ENCODE results near the gene TADA2A.
A peak's percentile ranks its signal among the peaks of the same experiment; 100 is the strongest.

The TADA2A gene

DNA sequence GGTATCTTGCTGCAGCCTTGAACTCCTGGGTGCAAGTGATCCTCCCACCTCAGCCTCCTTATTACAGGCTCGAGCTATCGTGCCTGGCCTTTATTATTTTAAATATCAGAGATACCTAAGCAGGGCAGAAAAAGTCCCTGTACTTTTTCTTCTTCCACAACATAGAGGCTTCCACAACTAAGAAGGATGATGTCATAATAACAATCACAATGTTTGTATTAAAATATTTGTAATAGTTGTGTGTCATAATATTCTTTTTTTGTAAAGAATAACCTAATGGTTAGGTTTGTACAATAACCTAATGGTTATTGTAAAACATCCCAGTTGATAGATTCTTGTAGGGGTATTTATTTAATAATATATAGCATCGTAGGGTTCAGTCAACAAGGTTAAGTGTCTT is 56.4 kb downstream of the TADA2A start:
- no peak for DNase-seq (ENCODE audit: low read depth)

DNA sequence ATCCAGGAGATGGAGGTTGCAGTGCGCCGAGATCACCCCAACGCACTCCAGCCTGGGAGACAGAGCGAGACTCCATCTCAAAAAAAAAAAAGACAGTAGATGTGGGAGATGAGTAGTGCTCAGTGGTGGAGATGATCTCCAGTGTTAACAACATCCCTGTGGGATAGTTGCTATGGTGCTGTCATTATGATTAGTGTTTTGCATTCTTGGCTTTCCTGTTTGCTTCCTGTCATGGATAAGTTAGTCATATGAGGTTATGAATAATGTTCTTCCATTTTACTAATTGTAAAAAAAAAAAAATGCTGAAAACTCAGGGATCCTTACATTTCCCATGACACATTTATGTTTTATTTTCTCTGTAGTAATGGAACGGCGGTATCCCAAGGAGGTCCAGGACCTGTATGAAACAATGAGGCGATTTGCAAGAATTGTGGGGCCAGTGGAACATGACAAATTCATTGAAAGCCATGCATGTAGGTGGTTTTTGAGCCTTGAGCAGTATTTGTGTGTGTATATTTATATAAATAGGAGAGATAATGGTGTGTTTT is 58.5 kb downstream of the TADA2A start:
- no peak for DNase-seq (ENCODE audit: low read depth)

DNA sequence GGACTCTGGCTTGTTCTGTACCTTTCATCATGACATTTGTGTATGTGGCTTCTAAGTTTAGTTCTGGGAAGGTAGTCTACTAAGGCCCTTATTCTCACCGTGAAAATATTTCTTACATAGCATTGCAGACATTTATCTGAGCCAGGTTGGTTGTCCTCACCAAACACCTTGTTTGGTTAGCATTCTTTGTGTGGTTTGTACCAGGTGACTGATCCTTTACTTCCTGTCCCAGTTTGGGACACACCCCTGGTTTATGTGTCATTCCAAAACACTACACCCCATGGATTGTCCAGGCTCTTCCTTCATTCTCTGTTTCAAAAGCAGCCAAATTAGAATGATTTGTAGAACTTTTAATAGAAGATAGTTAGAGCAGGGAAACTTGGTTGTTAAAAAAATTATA is 59.8 kb downstream of the TADA2A start:
- no peak for DNase-seq (ENCODE audit: low read depth)

DNA sequence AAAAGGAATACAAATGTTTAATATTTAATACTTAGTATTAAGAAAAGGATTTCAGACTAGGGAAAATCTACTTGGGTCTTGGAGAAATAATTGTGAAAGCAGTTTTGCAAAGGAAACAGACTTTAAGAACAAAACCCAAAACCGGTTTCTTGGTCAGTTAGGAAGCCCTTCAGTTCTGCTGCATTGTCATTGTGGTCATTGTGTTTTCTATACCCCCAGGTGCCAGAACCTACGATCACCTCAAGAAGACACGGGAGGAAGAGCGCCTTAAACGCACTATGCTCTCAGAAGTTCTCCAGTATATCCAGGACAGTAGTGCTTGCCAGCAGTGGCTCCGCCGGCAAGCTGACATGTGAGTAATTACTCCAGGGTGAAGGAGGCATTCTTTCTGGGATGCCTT is 63.5 kb downstream of the TADA2A start:
- DNase-seq (ENCODE audit: low read depth) = no peak

DNA sequence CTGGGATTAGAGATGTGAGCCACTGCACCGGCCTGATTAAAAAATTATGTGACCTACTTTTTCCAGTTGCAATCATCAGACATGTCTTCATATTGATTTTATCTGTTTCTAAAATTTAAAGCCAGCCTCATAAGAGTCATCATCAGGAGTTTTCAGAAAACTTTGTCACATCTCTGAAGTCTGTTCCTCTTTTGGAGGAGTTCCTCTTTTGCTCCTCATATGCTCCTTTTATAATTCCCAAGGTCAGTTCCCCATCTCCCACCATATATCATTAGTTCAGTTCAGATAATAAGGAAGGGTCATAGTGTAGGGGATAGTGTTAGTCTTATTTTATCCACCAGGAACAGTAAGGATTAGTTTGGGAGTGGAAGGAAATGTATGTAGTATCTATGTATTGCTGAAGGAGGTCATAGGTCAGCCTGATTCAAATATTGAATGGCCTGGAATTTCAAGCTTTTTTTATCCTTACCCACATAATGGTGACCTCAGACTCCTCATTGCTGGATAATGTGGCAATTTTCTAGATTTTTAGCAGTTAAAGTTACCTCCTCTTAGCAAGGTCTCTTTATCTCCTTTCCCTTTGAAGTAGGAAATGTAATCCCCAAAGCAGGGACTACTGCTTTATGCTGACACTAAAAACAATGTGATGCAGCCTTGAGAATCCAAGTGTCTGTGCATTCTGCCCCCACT is 69.2 kb downstream of the TADA2A start:
- no peak for DNase-seq (ENCODE audit: low read depth)

DNA sequence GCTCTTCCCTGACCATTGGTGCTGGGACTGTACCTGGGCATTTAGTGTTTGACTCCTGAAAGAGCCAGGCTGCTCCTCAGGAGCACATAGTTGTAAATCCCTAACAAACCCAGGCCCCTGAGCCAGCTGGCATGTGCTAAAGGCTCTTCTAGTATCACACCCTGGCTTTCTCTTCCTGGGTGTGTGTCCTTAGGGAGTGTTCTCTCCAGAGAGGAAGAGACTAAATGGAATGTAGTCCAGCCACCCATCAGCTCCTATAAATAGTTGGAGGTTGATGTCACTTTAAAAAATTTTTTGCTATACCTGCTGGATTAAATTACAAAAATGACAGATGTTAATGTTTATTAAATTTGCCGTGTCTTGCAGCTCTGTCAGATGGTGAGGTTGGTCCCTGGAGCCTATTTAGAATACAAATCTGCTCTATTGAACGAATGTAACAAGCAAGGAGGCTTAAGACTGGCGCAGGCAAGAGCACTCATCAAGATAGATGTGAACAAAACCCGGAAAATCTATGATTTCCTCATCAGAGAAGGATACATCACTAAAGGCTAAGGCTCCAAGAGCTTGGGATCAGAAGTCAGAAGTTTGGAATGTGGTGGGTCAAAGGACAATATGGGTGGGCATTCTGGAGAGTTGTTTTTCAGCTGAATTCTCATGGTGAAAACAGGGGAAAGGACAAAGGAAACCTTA is 69.9 kb downstream of the TADA2A start:
- DNase-seq (ENCODE audit: low read depth) = no peak

DNA sequence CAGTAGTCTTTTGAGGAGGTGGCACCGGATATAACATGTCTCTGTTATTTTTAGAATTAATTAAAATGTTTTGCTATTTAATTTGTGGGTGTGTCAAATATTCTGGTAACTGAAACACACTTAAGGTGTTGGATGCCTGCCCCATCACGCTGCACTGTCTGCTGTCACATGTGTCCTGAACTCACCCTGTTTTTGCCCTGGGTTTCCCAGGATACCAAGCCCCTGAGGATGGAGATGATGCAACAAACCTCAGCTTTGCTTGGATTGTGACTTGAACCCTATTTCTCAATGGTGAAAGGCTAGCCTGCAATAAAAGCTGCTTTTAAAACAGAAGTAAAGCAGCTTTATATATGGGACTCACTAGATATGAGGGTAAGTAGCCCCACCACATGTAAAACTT is 71.5 kb downstream of the TADA2A start:
- no peak for DNase-seq (ENCODE audit: low read depth)

DNA sequence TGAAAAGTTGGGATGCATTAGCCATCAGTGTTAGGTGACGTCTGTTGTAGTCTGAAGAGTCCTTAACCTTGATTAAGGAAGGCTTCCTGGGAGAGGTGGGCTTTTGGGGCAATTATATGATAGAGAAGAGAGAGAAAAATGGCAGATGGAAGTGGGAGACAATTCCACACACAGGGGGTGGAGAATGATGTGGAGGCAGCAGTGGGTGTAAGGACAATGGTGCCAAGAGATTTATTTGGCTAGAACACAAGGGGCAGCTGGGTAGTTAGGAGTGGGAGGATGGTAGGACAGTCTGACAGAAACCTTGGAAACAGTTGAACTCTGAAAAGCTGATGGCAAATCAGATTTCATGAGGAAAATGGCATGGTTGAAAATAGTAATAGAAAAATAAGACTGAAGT is 72.3 kb downstream of the TADA2A start:
- DNase-seq (ENCODE audit: low read depth) = no peak

DNA sequence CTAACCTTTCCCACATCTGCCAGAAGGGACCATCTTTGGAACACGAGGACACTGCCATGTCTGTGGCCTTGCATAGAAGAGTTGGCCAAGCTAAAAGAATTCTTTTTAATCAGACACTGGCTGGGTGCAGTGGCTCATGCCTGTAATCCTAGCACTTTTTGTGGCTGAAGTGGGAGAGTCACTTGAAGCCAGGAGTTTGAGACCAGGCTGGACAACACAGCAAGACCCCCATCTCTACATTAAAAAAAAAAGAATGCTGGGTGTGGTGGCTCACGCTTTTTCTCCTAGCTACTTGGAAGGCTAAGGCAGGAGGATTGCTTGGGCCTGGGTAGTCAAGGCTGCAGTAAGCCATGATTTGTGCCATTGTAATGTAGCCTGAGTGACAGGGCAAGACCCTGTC is 73.7 kb downstream of the TADA2A start:
- DNase-seq (ENCODE audit: low read depth) = no peak

DNA sequence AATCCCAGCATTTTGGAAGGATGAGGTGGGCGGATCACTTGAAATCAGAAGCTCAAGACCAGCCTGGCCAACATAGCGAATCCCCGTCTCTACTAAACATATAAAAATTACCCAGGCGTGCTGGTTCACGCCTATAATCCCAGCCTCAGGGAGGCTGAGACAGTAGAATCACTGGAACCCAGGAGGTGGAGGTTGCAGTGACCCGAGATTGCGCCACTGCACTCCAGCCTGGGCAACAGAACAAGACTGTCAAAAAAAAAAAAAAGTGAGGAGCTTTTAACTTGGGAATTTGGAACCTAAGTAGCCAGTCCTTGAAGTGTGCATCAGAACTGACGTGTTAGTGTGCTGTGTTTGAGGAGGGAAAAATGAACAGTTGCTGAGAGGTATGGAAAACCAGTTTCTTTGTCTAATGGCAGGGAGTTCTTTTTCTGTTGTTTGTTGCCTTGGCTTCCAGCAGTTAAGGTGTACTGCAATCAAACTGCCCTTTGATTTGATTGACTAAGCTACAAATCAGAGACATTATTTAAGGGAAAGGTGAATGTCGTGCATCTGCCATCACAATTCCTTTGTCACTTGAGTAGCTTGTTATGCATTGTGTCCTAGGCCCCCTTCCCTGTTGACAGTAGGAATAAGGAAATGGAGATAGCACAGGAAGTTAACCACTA is 74.4 kb downstream of the TADA2A start:
- no peak for DNase-seq (ENCODE audit: low read depth)

DNA sequence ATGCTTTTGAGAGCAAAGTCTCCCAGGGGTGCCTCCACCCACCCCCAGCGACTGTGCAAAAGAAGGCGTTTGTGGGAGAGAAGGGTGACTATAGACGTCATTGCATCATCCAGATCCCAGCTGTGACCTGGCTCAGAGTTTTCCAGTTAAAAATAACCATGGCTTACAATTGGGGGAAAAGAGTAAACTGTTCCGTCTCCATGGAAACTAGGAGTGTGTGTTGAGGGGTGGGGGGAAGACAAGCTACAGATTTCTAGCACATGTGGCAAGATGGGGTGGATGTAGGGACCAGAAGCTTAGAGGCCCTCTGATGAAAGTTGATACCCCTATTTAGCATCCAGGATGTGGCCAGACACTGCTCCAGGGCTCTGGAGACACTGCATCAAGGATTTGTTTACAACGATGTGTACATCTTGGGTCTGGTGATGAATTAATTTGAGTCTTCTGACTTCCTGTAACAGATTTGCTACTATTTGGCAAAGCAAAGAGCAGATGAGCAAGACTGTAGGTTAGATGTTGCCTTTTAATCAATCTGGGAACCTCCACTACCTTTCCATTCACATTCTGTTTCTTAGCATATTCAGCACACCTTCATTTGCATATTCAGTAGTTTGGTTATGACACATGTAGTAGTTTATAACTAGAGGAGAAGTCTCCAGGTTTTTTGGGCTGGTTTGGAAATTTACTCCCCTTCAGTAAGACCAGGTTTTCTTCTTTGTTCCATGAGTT is 76.8 kb downstream of the TADA2A start:
- DNase-seq (ENCODE audit: low read depth) = no peak

DNA sequence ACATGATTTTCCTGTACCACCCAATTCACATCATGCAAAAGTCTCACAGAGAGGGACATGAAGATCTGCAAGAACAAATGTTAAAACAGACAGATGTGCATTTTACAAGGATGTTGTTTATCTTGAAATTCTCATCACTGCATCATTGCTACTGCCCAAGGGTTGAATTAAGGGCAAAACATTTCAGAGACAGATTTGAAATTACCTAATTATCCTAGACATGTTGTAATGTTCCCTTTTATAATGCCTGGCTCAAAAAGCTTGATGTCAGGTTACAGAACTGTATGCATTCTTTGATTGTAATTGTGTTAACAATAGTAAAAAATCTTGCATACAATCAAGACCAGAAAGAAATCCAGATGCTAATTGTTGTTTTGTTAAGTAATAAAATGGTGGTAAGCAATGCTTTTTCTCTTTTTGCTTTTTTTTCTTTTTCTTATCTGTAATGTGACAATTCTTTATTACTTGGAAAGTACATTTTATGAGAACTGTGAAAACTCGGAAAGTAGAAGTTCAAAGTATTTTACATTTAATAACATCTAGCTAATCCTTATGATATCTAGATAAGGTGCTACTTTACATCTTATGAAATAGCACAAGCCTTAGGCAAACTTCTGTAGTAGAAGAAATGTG is 79.4 kb downstream of the TADA2A start:
- no peak for DNase-seq (ENCODE audit: low read depth)

DNA sequence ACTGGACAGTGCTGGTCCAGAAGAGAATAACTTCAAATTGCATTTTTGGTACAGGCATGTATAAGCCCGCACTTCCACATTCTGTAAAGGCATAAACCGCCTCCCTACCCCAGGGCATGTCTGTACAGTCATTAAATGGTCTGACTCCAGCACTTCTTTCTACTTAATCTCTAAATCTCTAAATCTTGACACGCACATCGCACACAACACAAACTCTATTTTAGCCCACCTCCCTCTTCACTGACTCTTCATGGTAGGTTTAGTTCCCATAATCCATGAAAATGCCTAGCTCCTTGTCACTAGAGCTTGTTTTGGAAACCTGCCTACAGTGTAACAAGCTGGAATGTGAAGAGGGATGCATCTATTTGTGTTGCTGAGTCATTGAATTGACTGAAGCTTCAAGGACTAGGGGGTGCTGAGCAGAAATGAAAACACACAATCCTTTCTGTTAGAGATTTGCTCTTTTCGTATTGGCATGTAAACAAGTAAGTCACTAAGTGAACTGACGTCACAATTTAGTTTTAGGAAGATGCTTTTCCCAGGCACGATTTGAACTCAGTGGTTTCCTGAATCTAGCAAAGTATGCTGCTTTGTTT is 81.4 kb downstream of the TADA2A start:
- DNase-seq (ENCODE audit: low read depth) = no peak

DNA sequence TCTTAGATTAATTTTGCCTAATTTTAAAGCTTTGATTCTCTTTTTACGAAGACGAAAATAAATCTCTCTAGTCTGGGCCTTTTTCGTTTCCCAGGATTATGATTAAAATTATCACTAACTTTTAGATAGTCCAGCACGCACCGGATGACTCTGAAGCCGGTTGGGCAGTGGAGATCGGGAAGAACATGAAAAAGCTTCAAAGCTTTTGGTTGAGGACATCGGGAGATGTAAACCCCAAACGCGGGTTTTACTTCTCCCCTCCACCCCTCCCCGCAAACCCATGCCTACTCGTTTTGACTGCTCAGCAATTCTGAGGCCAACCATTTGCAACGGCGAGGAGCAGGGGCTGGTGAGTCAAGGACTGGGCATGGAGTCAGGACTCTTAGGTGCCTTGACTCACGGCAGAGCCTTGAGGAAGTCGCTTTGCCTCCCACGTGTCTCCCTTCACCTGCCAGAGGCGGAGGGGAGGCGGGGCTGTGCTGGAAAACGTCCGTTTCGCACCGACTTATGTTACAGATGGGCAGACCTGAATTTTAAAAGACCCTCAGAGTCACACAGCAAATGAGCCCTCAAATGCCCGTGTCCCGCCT is 82.0 kb downstream of the TADA2A start:
- peak; percentile 37 for DNase-seq (ENCODE audit: low read depth)

DNA sequence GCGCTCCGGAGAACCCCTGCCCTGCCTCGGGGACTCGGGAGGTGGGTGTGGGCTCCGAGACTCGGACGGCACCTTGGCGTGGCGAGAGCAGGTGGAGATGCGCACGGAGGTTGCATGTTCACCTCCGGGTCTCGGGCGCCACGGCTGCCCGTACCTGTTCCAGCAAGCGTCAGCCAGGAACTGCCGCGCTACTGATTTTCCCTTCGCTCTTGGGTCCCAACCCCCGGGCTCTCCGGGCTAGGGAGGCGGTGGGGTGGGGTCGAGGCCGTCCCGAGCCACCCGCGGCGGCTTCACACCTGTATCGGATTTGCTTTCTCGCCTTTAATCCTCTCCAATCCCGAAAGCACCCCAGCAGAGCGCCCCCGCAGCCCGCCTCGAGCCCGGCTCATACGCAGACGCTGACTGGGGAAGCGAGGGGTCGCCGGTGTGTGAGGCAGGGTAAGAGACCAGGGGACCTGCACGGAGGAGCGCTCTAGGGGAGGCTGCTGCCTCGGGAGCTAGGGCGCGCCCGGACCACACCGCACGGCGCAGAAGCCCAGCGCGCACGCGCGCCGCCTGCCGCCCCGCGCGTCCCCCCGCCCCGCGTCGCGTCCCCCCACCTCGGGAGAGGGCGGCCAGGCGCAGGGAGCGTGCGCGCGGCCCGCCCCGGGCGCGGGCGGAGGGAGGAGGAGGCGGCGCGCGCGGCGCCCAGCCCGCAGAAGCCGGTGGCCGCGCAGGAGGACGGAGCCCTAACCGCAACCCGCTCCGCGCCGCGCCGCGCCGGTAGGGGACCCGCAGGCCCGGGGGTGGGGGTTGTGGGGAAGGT is 82.7 kb downstream of the TADA2A start, which contains the start of gene DUSP14:
Gene DUSP14, plus strand, starts transcription at position 695 of the 805 bp plus-strand sequence. CDS start 22,382 bp downstream, outside the sequence.
- DNase-seq (ENCODE audit: low read depth) = peak; percentile 81

DNA sequence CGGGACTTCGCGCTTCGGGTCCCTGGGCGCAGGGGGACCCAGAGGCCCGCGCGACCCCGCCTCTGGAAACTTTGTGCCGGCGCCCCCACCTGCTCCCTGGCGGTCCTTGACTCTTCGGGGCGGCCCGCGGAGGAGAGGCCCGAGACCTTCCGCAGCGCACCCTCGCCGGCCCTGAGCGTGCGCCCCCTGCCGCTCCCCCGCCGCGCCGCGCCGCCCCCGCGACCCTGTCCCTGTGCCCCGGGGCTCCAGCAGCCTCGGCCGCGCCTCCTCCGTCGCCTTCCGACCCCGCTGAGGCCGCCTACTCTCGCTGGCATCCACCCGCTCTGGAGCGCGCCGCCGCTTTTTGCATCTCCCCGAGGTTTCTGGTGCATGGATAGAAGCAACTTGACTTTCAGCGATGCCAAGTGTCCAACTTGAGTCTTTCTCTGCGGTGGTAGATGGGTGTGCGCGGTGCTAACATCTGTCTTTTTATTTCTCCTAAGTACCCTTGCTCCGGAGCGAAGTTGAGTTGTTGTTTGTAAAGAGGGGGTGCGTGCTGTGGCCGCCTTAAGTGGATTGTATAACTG is 83.4 kb downstream of the TADA2A start:
- DNase-seq (ENCODE audit: low read depth) = peak; percentile 60

DNA sequence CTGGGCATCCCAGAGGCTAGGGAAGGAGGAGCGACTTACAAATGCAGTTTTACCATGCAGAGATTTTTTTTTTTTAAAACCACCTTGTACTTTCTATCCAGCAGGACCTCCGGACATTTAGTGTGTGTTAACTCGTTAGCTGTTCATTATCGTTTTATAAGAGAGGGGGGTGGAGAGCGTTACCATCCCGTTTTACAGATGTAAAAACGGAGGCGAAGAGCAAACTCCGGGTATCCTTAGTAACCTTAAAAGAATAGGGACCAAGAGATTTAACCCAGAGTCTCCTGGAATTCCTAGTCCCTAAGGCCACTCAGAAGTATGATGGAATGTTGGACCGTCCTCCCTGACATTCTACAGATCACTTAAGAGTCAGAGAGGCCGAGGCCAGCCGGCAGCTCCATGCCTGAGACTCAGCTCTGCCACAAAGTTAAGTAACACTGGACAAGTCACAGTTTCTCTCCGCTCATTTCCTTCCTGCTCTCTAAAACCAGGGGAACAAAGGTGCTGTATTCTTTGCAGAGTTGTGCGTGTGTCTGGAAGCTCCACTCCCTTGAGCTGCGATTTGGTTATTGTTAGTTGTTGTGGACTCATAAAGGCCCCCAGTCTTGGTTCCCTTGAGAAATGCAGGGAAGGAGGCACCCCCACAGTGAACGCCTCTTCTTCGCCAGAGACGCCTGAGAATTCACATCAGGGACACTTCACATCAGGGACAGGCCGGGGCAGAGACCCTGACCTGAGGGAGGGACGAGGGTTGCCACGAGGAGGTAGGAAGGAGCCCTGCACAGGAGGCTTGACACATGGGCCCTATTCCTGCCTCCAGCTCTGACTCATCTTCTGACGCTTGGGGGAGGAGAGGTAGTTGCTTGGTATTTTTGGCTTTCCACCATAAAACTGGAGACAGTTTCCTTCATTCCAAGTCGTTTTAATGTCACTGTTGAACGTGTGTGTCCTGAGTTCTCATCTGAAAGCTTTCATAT is 84.2 kb downstream of the TADA2A start:
- DNase-seq (ENCODE audit: low read depth) = no peak

DNA sequence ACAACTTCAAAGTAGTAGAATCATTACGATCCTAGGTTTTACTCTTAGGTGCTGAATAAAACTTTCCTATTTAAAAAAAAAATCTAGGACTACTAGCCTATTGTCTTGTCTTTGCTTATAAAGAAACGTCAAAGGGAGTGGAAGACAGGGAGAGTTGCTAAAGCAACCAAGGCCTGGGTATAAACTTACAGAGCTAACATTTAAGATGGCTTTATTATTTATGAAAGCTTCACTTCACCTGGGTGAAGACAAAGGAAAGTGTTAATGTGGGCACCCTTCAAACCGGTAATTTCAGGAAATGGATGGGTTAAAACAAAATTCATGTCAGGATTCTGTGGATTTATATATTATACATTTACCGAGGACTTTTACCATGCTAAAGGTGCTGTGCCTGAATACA is 85.5 kb downstream of the TADA2A start:
- no peak for DNase-seq (ENCODE audit: low read depth)

Measured in activated T-helper 1 cell treated with Interleukin-2 at 50 U/mL for 16 hours (primary cell).